Transverse colon (tissue), 4 donors: Measurements from ENCODE around the gene DYRK3.

Source experiments
- EP300 ChIP-seq: sonication (generic); formaldehyde crosslinking; IDR thresholded peaks from one replicate; pipeline ENCODE4 v1.6.1; 2017; ENCODE audit warnings: antibody characterized with exemption, low read depth
- POLR2A ChIP-seq: fragments of 450-650 bp; IDR thresholded peaks from one replicate; pipeline ENCODE4 v1.6.1; 2016; ENCODE audit warnings: antibody characterized with exemption, mild to moderate bottlenecking, moderate library complexity
- POLR2AphosphoS5 ChIP-seq, 3 donors: sonication (generic); formaldehyde crosslinking; IDR thresholded peaks; one replicate each; pipeline ENCODE4 v1.6.1; 2016; ENCODE audit warnings: antibody characterized with exemption in 3 of 3
- TF ChIP-seq, protein P1 (sequence below), 5 experiments: fragments of 200-600 bp in 3 of 5; fragments of 450-650 bp in 2 of 5; sonication (generic) in 3 of 5; IDR thresholded peaks; 1 replicate in 2 of 5; 2 replicates in 3 of 5; pipeline ENCODE4 v1.5.1; 2016 to 2017; ENCODE audit warnings: antibody characterized with exemption in 5 of 5, inconsistent platforms in 3 of 5, mild to moderate bottlenecking in 2 of 5, moderate library complexity in 1 of 5

DNA sequence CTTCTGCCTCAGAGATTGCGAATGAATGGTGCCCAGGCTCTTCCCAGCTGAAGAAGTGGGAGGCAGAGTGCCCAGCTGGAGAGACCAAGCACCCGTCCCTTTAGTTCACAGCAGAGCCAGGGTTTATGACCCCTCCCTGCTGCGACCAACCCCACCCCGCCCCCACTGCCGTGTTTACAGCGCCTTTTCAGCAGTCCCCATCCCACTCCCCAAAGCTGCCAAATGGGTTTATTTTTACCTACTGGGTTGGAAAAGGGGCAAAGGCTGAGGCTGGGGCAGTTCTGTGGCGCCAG is 23.6 kb downstream of the DYRK3 start:
- TF ChIP-seq POLR2A (no peak), POLR2AphosphoS5 (IDR thresholded peaks at IDR 0.05) (no peak), EP300 (no peak)
- TF ChIP-seq, protein P1, sequence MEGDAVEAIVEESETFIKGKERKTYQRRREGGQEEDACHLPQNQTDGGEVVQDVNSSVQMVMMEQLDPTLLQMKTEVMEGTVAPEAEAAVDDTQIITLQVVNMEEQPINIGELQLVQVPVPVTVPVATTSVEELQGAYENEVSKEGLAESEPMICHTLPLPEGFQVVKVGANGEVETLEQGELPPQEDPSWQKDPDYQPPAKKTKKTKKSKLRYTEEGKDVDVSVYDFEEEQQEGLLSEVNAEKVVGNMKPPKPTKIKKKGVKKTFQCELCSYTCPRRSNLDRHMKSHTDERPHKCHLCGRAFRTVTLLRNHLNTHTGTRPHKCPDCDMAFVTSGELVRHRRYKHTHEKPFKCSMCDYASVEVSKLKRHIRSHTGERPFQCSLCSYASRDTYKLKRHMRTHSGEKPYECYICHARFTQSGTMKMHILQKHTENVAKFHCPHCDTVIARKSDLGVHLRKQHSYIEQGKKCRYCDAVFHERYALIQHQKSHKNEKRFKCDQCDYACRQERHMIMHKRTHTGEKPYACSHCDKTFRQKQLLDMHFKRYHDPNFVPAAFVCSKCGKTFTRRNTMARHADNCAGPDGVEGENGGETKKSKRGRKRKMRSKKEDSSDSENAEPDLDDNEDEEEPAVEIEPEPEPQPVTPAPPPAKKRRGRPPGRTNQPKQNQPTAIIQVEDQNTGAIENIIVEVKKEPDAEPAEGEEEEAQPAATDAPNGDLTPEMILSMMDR (IDR thresholded peaks at IDR 0.05): no peak
